ENCODE data around the gene TMEM200A.

Gene TMEM200A

DNA sequence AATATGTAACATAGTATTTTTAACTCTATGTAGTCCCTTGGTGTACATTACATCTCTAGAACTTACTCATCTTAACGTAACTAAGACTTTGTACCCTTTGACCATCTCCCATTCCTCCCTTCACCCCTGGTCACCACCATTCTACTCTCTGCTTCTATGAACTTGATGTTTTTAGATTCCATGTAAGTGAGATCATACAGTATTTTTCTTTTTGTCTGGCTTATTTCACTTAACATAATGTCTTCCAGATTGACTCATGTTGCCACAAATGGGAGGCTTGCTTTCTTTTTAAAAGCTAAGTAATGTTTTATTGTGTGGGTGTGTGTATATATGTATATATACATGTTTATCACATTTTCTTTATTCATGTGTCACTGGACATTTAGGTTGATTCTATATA lies 55.8 kb downstream of the TMEM200A start:
- in situ Hi-C loops (cut with MboI; ENCODE audit: low sequenced_read_pairs) = no loop called here

DNA sequence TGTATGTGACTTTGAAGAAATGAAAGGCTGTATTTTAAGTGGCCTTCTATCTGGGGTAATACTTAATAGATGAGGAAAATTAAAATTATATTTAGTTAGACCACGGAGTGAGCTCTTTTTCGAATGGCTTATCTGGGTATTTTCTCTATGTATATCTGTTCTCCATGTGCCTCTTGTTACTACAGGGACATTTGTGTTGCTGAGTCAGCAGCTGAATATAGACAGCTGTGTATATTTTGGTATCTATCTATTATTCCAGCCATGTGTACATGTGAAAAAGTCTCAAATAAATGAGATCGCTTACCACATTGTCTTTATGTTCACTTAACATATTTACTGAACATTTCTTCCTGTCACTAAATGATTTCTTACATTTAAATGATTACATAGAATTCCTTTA lies 57.2 kb downstream of the TMEM200A start:
- in situ Hi-C loops (cut with MboI; ENCODE audit: low sequenced_read_pairs) = no loop called here

DNA sequence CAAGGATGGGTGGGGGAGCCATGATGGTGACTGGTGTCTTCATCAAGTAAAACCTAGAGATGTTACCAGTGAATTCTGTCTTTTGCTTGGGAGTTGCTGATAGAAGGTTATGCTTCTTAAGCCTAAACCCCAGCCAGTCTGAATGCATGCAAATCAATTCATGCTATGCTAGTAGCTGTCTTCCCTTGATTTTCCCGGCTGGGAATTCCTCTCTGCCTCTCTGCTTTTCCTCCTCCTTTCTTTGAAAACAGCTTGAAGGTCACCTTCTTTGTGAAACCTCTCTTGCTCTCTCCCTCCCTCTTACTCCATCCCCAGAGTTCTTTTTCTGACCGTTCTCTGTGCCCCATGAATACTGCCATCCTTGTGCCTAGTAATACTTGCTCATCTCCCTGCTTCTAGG lies 58.9 kb downstream of the TMEM200A start:
- in situ Hi-C loops (cut with MboI; ENCODE audit: low sequenced_read_pairs) = no loop called here

GRCh38 chr6:130425537-130425936 lies 59.7 kb downstream of the TMEM200A start:
- in situ Hi-C loops (cut with MboI; ENCODE audit: low sequenced_read_pairs) = no loop called here

GRCh38 chr6:130426066-130426721 lies 60.4 kb downstream of the TMEM200A start:
- in situ Hi-C loops (cut with MboI; ENCODE audit: low sequenced_read_pairs) = no loop called here

DNA sequence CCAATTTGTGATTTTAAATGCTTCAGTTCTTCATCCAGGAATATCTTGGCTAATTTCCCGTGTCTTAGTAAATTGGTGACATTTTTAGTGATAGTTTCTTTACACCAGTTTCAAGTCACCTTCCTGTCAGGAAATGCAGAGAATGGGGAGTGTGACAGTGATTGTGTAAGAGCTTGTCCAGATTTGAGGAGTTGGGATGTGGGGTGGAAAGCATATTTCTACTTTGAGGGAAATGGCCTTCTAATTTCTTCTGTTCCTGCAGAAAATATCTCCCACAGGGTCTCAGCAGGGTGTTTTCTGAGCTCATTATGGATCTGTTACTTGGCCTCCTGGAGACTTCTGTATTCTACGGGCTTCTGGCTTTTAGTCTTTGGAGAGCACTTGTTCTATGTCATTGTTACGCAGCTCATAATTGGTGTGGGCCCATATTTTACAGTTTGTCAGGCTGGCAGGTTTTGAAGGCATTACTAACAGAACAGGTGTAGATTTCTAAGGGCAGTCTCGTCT lies 65.6 kb downstream of the TMEM200A start:
- in situ Hi-C loops (cut with MboI; ENCODE audit: low sequenced_read_pairs) = no loop called here

DNA sequence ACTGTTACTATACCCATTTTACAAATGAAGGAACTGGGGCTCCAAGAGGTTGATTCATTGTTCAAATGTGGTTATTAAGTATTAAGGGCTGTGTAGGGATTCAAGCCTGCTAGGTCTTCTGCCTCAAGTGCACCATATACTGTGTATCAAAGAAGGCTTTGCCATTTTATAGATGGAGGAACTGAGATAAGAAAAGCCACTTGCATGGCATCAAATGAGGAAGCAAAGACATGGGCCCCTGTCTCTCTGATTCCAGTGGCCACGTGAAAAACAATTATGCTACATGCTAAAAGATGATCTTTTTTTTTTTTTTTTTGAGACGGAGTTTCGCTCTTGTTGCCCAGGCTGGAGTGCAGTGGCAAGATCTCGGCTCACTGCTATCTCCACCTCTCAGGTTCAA lies 67.0 kb downstream of the TMEM200A start:
- in situ Hi-C loops (cut with MboI; ENCODE audit: low sequenced_read_pairs) = no loop called here

- in situ Hi-C loops (cut with MboI; ENCODE audit: low sequenced_read_pairs) = no loop called here
Observed at GRCh38 chr6:130434174-130434873, 68.5 kb downstream of the TMEM200A start.

- in situ Hi-C loops (cut with MboI; ENCODE audit: low sequenced_read_pairs) = no loop called here
Observed at GRCh38 chr6:130435181-130435580, 69.4 kb downstream of the TMEM200A start.

GRCh38 chr6:130437961-130438360 lies 72.1 kb downstream of the TMEM200A start:
- in situ Hi-C loops (cut with MboI; ENCODE audit: low sequenced_read_pairs) = no loop called here

GRCh38 chr6:130447374-130447773 lies 81.6 kb downstream of the TMEM200A start:
- in situ Hi-C loops (cut with MboI; ENCODE audit: low sequenced_read_pairs) = no loop called here

DNA sequence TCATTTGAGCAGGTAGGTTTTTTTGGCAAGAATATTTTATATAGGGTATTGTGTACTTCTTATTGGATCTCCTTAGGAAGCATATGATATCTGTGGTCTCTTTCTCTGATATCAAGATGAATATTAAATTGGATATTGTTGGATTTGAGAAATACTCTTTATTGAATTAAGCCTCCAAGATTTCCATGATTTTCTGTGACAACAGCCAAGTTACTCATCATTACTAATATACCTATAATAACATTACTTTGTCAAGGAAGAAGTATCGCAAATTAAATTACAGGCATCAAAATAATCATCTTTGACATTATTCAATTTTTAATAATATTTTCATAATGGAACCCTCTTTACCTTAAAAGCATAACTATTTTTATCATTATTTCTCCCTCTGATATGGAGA lies 86.5 kb downstream of the TMEM200A start:
- in situ Hi-C loops (cut with MboI; ENCODE audit: low sequenced_read_pairs) = no loop called here

GRCh38 chr6:130453230-130453629 lies 87.4 kb downstream of the TMEM200A start:
- in situ Hi-C loops (cut with MboI; ENCODE audit: low sequenced_read_pairs) = no loop called here

- in situ Hi-C loops (cut with MboI; ENCODE audit: low sequenced_read_pairs) = no loop called here
Observed at GRCh38 chr6:130457605-130458004, 91.8 kb downstream of the TMEM200A start.

- in situ Hi-C loops (cut with MboI; ENCODE audit: low sequenced_read_pairs) = no loop called here
Observed at GRCh38 chr6:130459316-130459715, 93.5 kb downstream of the TMEM200A start.

GRCh38 chr6:130460934-130461333 lies 95.1 kb downstream of the TMEM200A start:
- in situ Hi-C loops (cut with MboI; ENCODE audit: low sequenced_read_pairs) = no loop called here

- in situ Hi-C loops (cut with MboI; ENCODE audit: low sequenced_read_pairs) = no loop called here
Observed at GRCh38 chr6:130466052-130466747, 100.4 kb downstream of the TMEM200A start.

DNA sequence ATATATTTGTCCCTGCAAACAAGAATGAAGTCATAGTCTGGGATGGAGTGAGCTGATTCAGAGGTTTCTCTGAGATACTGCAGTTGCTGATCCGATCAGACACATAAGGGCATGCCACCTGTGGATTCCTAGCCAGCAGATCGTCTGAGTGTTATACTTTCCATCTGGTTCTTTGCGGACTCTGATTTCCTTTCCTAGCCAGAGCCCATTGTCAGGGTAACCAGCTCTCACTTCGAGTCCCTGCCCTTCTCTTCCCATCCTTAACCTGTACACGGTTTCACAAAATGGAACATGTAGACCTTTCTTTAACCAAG lies 100.9 kb downstream of the TMEM200A start:
- in situ Hi-C loops (cut with MboI; ENCODE audit: low sequenced_read_pairs) = no loop called here

DNA sequence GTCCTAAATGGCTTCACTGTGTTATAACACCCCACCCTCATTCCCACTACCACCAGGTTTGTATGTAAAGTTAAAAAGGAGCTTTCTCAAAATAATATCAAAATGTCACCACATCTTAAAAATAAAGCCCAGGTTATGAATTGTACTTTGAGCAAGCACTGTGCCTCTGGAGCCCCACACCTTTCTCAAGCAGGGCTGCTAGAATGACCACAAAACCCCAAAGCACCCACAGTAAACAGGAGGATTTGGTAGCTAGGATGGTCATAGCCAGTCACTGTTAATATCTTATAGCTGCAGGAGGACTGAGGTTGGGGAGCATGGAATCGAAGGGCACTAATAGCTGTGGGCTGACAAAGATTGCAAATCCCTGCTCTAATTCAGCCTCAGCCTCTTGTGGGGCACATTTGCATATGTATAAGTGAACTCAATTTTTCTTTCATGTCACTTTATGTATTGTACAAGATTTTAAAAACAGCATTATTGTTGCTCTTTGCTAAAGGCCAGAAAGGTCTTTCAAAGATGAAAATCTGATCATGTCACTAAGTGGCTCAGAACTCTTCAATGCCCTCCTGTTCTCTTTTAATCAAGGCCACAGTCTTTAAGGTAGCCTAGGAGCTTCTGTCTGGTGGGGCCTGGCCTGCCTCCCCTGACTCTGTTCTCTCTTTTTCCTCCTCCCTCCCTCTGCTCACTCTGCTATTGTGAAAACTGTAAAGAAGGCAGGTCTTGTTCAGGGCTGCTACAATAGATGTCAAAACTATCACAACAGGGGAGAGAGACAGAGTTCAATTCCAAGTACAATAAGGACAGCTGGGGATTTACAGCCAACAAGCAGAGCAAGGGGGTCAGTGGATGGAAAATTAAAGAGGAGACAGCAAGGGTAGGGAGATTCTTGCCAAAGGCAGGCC lies 101.6 kb downstream of the TMEM200A start:
- in situ Hi-C loops (cut with MboI; ENCODE audit: low sequenced_read_pairs) = no loop called here

DNA sequence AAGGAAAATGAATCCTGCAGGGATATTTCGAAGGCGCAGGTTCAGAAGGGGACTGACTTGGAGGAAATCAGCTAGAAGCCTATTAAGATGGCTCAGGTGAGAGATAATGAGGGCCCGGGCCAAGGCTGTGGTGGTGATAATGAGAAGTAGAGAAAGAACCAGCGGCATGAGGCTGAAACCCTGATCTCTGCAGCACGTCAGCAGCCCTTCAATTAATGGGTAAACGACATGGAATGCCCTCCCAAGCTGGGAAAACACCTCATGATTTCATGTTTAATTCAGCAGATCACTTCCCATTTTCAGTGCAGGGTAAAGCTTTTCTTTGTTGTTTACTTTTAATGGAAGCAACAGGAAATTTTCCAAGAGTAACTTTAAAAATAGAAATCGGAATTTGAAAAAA lies 104.9 kb downstream of the TMEM200A start:
- in situ Hi-C loops (cut with MboI; ENCODE audit: low sequenced_read_pairs) = no loop called here

- in situ Hi-C loops (cut with MboI; ENCODE audit: low sequenced_read_pairs) = no loop called here
Observed at GRCh38 chr6:130473886-130474285, 108.1 kb downstream of the TMEM200A start.

All from HL-60/S4 treated with retinoic acid at 250 ng/mL for 4 days and 3 days (cell line).